ENCODE data around the gene ACOT8. TPM values are rescaled to one million over a fixed set of nuclear protein-coding genes. Genes with fewer than 3 reads are reported as not detected.

The ACOT8 gene
- total and polyA plus RNA-seq, 2 of the 8 experiments (the other 6 are each of a cell fraction or from before 2014, with no cell fraction given), result 37.6 to 88.8 TPM

DNA sequence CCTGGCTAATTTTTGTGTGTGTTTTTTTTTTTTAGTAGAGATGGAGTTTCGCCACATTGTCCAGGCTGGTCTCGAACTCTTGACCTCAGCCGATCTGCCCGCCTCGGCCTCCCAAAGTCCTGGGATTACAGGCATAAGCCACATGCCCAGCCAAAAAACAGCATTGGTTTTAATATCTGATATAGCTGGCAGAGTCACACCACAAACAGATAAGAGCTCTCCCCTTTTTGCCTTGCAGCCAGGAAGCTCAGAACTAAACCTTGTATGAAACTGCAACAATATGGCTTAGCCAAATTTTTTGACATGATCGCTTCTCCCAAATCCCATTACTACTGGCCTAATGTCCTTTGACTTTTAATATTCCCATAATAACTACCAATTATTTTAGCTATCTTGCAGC, 4.9 kb downstream of the ACOT8 start (continued):
- TF ChIP-seq CBX8 (IDR thresholded peaks at IDR 0.05; ENCODE audit: borderline replicate concordance, low read depth, low read length) (no peak), PHF8 (conservative IDR thresholded peaks at IDR 0.05; ENCODE audit: low read depth, low read length) (no peak), YY1 (IDR thresholded peaks at IDR 0.05; ENCODE audit: low read depth, low read length) (no peak), POU5F1 (IDR thresholded peaks at IDR 0.05; ENCODE audit: low read depth, low read length) (no peak), NRF1 (IDR thresholded peaks at IDR 0.05; ENCODE audit: low read depth, low read length) (no peak)

All from H1 (cell line).